WI38 (cell line): ENCODE data around the gene CLEC2D.
"Not testable (repeated sequence)": the region's sequence is repeated elsewhere in the genome, so short reads cannot be mapped to it uniquely, and the experiment has no call there.

Source experiments
- H3K4me3 ChIP-seq: 2 replicates; pipeline ENCODE4 v1.5.1; 2011; ENCODE audit warnings: low read depth, mild to moderate bottlenecking, control low read depth, low read length
- TF ChIP-seq, protein P1 (sequence below): IDR thresholded peaks from 2 replicates; pipeline ENCODE4 v1.5.1; 2012; ENCODE audit warnings: low read depth, mild to moderate bottlenecking, control low read depth, low read length

CLEC2D gene

DNA sequence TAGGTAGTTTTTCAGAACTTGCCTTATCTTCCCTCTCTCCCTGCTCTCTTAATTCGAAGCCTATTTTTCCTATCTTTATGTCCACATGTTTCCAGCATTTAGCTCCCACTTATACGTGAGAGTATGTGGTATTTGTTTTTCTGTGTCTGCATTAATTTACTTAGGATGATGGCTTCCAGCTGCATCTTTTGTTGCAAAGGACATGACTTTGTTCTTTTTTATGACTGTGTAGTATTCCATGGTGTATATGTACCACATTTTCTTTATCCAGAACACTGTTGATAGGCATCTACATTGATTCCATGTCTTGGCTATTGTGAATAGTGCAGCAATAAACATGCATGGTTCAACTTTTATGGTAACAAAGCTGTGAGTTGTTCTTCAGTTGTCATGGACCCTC is 7.8 kb upstream of the CLEC2D start:
- TF ChIP-seq, protein P1, sequence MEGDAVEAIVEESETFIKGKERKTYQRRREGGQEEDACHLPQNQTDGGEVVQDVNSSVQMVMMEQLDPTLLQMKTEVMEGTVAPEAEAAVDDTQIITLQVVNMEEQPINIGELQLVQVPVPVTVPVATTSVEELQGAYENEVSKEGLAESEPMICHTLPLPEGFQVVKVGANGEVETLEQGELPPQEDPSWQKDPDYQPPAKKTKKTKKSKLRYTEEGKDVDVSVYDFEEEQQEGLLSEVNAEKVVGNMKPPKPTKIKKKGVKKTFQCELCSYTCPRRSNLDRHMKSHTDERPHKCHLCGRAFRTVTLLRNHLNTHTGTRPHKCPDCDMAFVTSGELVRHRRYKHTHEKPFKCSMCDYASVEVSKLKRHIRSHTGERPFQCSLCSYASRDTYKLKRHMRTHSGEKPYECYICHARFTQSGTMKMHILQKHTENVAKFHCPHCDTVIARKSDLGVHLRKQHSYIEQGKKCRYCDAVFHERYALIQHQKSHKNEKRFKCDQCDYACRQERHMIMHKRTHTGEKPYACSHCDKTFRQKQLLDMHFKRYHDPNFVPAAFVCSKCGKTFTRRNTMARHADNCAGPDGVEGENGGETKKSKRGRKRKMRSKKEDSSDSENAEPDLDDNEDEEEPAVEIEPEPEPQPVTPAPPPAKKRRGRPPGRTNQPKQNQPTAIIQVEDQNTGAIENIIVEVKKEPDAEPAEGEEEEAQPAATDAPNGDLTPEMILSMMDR = no peak
- no peak overlapping the region for H3K4me3 ChIP-seq

DNA sequence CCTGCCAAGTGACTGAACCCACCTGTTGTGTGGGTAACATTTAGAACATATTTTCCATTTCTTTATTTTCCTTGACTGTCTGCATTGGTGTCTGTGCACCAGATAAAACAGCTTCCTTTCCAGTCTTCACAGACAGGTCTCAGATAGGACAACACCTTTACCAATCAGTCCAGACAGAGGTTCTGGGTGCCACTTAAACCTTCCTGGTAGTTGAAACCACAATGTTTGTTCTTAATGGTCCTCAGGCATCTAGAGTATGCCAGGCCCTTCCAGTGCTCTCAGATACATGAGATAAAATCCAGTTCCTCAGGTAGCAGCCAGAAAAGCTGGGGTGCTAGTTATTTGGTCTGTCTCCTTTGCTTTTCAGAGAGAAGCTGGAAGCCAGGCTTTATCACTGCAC is 7.0 kb upstream of the CLEC2D start:
- TF ChIP-seq, protein P1 = no peak
- H3K4me3 ChIP-seq = no peak overlapping the region

DNA sequence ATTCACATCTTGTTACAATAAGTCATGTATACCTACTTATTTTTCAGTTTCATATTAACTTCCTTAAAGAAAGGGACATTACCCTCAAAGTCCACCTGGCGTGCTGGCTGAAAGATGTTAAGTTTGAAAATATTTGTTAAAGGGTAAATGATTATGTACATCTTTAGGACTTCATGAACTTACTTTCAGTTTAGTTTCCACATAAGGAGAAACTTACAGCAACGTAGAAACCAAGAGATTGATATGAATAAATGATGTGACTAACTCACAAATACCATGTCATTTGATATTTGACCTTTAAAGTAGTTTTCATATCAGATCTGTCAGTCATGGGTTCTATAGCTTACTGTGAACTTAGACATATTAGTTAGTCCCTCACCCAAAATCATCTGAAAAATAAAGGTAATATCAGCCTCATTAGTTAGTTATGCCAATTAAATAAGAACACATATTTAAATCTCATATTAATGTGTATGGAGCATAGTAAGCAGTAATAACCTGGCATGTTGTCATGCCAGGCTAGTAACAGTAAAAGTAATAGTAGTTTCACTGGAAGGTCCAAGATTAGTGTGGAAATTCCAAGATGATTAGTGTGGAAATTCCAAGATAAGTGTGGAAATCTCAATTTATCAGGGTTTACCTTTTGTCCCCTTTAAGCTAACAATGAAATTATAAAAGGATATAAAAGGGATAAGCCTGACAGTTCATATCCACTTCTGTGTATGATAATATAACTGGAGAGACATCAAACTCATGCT is 1.9 kb upstream of the CLEC2D start:
- TF ChIP-seq, protein P1 = no peak
- no peak overlapping the region for H3K4me3 ChIP-seq

DNA sequence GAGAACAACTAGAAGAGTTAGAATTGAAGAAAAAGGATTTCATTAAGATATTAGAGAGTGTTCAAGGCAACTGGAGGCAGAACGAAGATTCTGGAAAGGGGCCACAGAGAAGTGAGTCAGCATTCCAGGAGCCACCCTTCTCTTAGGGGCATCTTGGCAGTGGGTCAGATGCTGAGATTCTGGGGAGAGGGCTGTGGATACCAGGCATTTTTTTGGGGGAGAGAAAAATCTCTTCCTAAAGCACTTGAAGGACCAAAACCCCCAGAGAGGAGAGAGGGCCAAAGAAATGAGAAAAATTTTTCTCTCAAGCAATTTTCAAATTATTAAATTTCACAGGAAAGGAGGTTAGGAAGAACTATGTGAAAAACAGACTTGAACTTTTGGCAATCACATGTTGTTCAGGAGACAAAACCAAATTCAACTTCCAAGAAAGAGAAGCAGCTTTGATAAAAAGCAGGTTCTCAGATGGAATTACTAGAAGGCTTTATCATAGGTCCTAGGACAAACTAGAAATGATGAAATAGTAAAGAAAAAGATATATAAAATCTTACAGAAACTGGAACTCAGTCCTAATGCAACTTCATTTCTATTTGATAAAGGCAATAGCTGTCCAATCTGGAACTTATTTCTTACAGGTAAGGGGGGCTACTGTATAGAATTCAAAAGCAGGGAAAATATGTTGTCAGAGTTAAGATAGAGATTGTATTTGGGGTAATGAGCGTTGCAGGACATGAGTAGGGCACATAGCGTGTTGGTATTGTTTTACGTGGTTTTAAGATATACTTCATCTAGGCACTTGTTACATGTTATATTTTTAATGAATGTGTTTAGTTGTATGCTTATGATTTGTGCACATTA is 1.1 kb upstream of the CLEC2D start:
- TF ChIP-seq, protein P1 = no peak
- H3K4me3 ChIP-seq = no peak overlapping the region

DNA sequence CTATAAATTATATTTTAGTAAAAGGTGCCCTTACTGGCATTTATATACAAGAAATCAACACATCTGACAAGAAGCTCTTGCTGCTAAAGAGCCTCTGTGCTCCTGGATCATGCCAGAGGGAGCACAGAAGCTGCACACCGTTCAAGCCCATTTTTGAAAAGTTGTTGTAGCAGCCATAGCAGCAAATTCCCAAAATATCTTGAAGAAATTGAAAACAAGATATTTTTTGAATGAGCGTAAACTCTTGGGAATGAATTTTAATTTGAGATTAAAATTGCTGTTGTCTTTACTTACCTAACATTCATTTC is 540 bp upstream of the CLEC2D start:
- TF ChIP-seq, protein P1 = no peak
- no peak overlapping the region for H3K4me3 ChIP-seq

DNA sequence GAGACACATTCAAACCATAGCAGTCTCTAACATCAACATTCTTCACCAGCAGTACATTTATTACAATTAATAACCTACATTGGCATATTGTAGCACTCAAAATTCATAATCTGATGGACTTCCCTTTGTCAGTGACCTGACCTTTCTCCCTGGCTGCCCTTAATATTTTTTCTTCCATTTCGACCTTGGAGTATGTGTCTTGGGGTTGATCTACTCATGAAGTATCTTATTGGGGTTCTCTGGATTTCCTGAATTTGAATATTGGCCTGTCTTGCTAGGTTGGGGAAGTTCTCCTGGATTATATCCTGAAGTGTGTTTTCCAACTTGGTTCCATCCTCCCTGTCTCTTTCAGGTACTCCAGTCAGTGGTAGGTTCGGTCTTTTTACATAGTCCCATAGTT is 2.8 kb downstream of the CLEC2D start:
- H3K4me3 ChIP-seq = not testable (repeated sequence)

DNA sequence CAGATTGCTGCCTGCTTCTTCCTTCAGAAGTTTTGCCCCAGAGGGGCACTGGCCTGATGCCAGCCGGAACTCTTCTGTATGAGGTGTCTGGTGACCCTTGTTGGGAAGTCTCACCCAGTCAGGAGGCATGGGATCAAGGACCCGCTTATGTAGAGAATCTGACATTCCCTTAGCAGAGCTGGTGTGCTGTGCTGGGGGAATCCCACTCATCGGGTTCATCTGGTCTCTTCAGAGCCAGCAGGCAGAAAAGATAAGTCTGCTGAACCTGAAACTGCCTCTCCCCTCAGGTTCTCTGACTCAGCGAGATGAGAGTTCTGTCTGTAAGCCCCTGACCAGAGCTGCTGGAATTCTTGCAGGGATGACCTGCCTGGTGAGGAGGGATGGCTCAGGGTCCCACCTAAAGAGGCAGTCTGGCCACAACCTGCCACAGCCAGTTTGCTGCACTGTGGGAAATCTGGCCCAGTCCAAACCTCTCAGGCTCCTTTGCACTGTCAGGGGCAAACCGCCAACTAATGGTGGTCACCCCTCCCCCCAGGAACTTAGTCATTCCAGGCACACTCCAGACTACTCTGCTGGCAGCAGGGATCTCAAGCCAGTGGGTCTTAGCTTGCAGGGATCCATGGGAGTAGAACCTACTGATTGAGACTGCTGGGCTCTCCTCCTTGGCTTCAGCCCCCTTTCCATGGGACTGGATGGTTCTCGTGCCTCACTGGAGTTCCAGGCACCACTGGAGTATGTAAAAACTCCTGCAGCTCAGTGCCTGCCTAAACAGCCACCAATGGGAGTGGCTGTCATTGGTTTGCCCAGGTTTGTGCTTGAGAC is 4.1 kb downstream of the CLEC2D start:
- TF ChIP-seq, protein P1 = no peak
- no peak overlapping the region for H3K4me3 ChIP-seq
